CD4-positive, alpha-beta T cell treated with Interleukin-4 for 4 hours (primary cell): ENCODE data around the gene ELAVL4.

Experiments used
- DNase-seq: peaks from one replicate; pipeline ENCODE4 v3.0.0-alpha.2; 2020

Gene ELAVL4

DNA sequence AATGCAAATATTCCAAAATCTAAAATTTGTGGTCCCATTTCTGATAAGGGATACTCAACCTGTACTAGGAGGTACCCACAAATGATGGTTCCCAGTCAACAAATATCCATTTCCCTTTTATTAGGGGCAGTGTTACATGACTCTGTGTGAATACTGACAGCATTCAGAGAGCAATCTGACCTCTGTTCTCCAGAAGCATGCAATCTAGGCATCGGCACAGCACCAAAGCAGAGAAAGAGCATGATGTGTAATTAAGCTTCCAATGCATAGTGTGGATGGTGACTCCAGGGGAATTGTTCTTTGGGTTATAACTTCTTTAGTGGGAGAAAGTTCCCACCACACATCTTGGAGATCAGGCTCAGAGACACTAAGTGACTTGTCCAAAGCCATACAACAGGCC is 71.6 kb downstream of the ELAVL4 start:
- DNase-seq = no peak

DNA sequence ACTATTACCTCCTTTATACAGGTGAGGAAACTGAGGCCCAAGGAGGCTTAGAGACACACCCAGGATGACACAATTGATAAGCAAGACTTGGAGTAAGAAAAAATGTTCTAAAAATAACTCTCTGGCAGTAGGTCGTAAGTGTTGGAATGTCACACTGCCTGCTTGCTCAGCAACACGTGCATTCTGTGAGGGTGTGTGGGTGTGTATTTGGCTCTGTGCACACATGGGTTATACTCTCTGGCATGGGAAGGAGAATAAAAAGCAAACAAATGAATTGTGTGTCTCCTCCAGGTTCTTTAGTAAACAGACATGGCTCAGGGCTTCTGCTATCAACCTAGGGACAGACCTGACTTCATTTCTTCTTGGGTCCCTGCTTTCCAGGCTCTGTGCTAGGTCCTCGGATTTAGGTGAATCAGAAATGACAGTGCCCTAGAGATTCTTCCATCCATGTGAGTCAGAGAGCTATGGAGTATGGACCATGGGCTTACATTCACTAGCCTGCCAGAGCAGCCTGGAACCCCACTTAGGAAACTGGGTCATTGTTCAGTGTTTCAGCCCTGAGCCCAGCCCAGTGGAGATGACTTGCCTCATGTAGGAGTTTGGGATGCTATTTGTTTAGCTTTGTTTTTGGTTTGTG is 72.4 kb downstream of the ELAVL4 start:
- DNase-seq = no peak

DNA sequence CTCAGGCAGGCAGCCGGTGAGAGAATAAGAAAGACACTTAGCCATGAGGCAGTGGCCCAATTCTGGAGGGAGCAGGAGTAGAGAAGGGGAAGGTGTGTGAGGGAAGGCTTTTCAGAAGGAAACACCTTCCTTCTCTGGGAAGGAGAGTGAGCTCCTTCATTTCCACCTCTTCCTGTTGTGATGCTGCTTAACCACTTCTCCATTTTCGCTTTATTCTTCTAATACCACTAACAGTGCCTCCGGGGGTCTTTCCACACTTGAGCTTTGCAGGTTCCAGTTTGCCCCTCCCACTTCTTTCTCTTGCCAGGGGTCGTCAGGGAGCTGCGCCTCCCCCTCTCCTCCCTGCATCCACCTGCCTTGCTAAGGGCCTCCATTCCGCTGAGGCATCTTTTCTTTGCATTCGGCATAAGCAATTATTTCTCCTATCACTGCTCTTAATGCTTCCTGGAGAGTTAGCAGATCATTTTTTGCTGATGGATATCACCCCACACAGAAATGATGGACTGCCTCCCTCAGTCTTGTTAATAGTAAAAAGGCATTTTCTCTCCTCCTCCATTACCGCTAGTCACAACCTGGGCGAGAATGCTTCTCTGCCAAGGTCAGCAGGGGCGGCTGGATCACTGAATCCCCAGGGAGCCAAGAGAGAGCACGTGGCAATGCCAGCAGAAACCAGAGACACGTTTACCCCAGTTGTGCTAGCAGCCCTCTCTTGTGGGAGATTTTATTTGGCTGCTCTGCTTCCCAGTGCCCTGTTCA is 74.8 kb downstream of the ELAVL4 start:
- no peak for DNase-seq

DNA sequence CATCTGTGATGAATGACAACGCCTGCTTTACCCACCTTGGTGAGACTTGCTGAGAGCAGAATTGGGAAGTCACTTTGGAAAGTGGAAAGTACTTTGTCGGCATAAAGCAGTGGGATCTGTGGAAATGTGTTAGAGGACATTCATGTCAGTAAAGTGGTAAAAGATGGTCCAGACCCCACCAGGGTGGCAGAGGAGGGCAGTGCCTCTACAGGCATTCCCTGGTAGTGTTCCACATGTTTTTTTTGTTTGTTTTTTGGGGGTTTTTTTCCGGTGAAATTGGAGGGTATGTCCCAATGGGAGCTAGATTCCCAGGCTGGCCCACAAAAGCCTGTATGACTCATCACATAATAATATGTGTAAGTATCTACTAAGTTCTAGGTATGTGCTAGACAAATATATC is 80.6 kb downstream of the ELAVL4 start:
- no peak for DNase-seq

DNA sequence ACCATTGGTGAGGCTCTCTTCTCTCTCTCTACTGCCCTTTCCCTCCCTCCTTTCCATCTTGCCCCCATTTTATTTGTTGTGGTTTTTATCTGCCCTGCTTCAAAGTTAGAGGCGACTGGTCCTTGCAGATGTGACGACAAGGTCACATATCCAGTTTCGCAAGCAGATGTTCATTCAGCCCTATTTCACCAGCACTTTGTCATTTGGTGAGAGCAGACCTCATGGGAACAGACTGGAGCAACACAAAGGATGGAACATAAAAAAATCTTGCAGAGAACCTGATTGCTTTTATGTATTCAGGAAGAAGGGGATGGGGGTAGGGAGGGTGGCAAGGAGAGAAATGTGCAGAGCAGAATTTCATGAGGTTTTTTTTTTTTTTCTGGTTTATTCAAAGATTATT is 84.3 kb downstream of the ELAVL4 start:
- no peak for DNase-seq

DNA sequence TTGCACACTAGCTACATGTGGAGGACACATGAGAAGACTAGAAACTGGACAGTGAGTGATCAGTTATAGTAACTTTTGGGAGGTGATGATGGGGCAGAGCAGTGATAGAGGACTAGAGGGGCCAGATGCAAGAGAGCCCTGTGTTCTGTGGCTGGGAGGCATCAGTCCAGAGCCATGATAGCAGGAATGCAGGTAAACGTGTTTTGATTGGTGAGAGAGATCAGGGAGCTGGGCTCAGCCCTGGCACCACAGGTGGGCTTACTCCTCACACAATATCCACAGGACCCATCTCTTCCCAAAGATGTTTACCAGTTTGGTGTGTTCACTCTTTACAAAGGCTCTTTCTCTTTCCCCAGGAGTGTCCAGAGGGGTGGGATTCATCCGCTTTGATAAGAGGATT is 86.5 kb downstream of the ELAVL4 start:
- DNase-seq = no peak

DNA sequence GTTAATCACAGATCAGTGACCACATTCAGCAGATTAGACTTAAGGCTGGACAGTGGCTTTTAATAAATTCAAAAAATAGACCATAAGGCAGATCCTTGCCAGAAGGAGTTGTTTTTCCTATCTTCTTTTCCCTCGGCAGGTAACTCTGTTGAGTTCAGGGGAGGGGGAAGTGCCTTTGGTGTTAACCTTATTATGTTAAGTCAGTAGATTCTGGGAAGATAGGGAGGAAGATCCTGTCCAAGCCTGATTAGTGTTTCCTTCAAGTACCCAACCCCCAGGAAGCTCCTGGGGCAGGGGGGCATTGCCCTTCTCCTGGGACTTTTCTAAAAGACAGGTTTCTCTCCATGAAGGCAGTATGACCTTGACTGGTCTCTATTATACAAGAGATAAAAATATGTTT is 87.4 kb downstream of the ELAVL4 start:
- no peak for DNase-seq

DNA sequence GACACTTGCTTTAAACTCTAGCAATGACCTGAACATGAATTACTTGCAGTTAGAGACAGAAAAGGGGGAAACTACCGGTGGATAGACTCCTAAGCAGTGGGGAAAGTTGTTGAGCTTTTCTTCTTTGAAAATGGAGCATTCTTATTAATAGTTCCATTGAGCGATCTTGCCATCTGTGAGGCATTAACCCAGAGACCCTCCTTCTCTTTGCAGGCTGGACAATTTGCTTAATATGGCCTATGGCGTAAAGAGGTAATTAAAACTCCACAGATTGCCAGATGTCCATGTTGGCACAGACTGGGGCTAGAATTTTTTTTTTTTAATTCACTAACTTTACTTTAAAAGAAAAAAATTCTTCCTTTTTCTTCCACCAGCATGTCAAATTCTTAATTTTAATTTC is 88.5 kb downstream of the ELAVL4 start:
- no peak for DNase-seq

DNA sequence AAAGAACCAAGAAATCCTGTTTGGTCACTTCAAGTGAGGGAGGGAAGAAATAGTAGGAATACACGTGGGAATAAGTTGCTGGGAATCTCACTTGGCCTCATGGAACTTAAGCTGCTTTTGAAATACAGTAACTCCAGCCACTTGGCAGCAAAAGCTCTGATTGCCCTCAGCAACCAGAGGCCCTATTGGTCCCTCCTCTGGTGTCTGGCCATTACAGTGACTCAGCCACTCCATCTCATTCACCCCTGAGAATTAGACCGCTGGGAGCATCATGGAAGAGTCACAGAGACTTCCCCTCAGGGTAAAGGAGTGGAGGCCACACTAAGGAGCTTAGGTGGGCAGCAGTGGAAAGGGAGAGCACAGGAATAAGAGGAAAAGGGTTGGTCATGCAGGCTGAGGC is 99.6 kb downstream of the ELAVL4 start:
- DNase-seq = no peak

DNA sequence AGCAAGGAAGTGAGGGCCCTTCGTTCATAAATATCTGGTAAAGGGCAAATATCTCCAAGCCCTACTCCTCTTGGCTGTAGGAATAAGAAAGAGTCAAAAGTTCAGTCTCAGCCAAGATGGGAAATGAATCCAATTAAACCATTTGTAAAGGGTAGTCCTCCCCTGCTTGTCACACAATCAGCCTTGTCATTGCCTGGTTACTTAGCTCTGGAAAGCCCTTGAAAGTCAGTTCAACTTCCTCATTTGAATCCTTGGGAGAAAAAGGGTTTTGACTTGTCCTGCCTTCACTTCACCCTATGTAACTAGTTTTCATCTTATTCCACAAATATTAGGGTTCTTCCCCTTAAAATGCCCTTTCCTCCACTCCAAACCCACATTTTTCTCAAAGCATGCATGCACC is 100.0 kb downstream of the ELAVL4 start:
- DNase-seq = no peak

DNA sequence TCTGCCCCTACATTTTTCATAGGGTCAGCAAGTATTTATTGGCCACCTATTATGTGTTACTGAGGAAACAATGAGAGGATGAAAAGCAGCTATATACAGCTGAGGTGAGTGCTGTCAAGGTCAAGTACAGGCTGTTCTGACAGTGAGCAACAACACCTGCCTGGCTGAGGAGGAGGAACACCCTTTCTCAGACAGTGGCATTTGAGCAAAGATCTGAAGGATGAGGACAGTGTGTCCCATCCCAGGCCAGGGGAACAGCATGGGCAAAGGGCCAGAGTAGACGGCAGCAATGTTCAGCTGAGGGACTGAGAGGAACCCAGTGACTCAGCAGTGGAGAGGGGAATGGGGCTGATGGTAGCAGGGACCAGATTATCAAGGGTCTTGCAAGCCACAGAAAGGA is 101.0 kb downstream of the ELAVL4 start:
- no peak for DNase-seq

DNA sequence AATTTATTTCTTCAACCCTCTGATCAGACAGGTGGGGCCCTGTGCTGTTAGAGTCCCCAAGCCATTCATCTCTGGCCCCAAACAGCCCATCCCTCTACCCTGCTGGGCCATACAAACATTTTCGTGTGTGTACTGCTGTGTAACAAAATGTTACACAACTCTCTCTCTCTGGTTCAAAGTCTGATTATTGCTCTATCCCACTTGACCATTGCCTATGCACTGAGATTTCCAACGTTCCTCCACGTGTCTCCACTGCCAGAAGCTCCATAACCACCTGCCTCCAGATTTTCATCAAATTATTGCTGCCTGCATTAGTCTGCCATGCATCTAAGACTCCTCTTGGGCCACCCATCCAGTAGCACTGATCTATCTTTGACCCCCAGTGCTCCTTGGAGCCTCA is 104.8 kb downstream of the ELAVL4 start:
- no peak for DNase-seq

DNA sequence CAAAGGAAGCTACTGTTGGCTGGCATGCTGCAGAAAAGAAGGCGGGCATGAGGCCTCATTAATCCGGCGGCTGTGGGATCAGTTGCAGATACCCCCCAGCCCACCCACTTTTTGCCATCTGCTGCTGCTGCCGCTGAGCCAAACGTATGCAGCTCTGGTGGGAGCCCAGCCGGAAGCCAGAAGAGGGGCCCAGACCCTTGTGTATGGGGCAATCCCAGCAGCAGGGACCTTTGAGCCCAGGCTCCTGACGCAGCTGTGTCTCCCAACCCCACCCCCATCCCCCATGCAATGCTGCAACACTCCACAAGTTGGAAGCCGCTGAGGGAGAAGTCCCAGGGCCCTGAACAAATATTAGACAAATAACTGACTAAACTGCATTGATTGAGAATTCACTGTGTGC is 106.0 kb downstream of the ELAVL4 start:
- no peak for DNase-seq

DNA sequence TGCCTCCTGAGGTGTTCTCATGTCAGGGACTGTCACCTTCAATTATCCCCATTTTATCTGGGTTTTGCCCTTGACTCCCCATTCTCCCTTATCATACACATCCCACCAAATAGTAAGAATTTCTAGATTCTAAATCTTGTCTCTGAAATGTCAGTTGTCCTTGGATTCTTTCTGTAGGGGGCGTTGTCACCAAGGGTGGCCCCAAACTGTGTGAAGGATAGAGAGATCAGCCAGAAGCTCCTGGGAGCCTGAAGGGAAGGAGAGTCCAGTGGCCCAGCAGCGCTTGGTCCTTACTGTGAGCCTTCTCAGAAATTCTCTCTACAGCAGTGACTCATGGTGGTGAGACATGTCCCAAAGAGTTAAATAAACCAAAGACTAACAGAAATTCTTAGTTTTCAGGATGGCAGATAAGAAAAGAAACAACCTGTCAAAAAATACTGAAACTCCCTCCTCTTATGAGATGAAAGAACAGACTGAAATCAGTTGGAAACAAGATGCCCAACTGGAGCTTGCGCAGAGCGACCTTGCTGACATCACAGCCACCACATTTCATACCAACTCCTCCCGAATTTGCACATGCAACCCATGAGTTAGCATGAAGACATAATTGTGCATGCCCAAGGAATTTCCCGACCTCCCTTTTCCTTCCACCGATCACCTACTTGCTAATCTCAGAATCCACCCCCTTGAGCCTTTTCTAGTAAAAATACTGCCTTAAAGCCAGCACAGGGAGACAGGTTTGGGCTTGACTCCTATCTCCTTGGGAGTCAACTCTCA is 109.8 kb downstream of the ELAVL4 start:
- DNase-seq = no peak

DNA sequence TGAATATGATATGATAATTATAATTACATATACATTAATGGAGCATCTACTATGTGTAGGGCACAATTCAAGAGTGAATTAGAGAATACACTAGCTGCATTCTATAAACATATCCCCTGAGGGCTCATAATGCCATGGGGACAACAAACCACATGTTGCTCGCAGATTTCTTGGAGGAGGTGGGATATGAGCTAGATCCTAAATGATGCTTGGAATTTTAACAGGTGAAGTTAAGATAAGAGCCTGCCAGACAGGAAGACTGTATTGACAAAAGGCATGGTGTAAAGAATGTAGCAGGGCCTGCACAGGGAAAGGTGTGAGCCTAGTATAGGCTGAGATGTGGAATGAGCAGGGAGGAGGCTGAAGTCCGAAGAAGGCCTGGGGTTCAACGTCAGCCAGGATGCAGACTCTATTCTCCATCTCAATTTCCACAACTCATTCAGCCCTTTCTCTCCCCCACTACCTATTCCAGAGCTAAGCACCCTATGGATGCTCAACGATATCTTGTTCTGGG is 120.2 kb downstream of the ELAVL4 start:
- DNase-seq = no peak

DNA sequence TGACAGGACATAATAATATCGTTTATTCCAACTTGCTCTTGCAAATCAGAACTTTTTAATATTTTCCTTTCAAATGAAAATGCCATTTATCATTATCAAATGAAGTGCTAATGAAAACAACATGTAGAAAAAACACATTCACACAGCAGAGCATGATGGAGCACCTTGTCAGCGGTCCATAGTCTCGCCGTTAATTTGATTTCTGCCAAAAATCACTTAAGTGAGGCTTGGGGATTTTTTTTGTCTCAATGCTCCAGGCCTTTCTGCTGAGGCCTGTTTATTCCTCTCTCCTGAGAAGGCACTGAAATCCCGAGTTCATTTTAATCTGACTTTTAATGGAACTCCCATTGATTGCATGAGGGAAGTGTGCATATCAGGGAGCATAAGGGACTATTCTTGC is 122.5 kb downstream of the ELAVL4 start:
- no peak for DNase-seq

DNA sequence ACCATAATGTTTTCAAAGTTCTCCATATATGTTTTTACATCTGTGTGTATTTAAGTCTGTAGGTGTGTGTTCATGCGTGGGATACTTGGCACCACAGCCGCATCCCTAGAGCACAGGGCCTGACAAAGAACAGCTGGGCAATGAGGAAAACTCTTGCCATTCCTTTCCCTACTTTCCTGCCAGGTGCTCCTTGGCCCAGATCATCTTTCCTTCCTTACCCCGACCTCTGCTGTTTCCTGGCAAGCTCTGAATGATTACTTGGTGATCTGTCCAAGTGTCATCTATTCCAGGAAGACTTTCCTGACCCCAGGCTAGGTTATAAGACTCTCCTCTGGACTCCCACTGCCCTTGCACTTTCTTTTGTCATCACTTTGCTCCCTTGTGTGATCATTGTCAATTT is 123.6 kb downstream of the ELAVL4 start:
- no peak for DNase-seq

DNA sequence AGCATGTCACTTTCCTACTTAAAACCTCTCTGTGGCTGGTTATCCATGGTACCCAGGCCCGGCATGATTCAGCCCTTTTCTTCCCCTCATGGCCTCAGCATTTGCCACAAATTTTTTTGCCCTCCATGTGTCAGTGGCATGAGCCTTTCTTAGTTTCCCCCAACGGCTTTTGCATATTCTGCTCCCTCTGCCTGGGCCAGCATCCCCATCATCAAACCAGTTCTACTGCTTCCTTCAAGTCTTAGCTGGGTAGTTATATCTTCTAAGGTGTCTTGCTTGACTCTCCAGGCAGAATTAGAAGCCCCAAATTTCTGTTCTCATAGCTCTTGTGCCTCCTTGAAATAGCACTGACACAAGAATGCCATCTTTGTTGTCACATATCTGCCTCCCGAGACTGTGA is 127.9 kb downstream of the ELAVL4 start:
- no peak for DNase-seq

DNA sequence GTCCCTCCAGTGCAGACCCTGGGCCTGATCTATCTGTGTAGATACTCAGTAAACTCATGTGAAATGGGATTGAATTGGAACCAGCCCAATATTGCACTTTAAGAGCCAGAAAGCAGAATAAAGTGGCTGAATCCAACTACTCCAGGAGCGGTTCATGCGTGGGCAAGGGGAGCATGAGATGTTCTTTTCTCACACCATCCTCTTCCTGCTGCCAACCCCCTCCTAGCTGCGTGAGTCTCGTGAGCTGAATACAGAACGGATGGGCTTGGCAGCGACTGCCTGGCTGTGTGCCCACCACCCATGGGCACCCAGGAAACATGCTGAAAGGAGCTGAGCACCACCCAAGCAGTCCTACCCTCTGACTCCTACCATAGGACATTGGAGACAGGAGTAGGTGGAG is 128.3 kb downstream of the ELAVL4 start:
- no peak for DNase-seq

DNA sequence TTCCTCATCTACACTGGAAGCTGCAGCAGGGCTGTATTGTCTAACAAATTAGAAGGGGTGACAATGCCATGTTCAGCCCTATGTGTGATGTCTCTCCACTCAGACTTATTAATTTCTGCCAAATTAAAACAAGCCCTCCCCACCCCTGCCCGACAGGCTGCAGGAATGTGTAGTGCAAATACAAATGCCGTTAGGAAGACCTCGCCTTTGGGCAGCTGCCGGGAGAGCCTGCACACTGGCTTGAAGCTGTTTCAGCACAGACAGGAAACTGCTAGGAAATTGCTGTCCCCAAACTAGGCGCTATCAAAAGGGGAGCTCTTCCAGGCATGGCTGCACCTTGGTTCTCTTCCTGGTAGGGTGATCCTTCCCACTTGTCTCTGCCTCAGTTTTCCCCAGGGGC is 135.2 kb downstream of the ELAVL4 start:
- no peak for DNase-seq

DNA sequence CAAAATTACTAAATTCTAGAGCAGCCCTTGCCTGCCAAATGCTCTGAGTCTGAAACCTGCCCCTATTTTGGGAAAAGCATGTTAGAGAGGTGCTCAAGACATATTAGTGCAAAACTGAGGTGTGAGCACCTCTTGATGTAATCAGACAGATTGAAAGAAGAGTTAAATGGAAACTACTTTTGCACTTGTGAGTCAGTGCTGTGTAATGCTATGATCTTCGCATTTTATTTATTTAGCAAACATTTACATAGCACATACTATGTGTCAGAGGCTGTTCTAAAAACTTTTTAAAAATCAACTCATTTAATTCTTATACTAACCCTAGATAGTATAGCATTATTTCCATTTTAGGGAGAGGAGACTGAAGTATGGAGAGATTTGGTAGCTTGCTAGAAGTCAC is 138.1 kb downstream of the ELAVL4 start:
- DNase-seq = no peak

DNA sequence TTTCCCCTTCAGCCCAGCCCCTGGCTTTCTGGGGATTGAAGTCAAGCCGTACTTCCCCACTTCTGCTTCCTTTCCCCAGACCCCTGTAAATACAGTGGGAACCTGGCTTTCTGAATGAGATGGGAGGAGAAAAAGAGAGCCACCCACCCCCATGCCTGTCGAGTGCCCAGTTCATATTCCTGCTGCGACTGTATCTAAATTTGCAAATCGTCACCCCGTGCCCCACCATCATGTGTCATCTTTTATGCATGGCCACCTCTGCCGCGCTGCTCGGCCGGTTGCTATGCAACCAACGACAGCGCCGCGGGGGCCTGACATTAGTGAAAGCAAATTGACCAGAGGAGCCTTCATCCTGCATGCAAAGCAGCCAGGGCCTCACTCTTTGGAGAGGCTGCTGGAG is 143.0 kb downstream of the ELAVL4 start:
- no peak for DNase-seq

DNA sequence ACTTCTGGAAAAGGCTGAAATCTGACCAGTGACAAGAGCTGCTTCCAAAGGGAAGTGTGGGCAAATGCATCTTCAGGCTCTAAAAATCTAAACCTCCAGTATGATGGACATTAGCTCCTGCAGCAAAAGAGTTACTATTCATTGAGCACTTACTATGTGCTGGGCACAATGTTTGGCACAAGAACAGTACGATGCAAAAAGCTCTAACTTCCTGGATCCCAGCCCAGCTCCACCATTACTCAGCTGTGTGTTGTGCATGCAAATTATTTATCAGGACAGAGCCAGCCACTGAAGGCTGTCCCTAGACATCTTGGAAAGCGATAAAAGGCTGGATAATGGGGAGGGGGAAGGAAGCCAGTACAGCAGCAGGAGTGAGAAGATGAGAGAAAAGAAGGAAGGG is 143.5 kb downstream of the ELAVL4 start:
- no peak for DNase-seq
